PFSK-1 (cell line): Measurements from ENCODE around the gene CPVL.

Experiments
- FOXP2 ChIP-seq: optimal IDR thresholded peaks from 2 replicates; pipeline ENCODE3; 2011; ENCODE audit warnings: borderline replicate concordance, control low read depth, inconsistent platforms; ENCODE audit not compliant: insufficient read depth; ENCODE audit errors: extremely low read length, extremely low read depth
- POLR2AphosphoS5 ChIP-seq: IDR thresholded peaks from 2 replicates; pipeline ENCODE4 v1.6.1; 2012; ENCODE audit warnings: low read depth, mild to moderate bottlenecking, control low read depth, low read length, moderate library complexity
- REST ChIP-seq, 2 experiments: IDR thresholded peaks; 2 replicates each; pipeline versions ENCODE4 v1.6.1 to v1.8.0; 2011 to 2012; ENCODE audit warnings: low read depth in 2 of 2, low read length in 2 of 2, control low read depth in 1 of 2, inconsistent platforms in 1 of 2, mild to moderate bottlenecking in 1 of 2, moderate library complexity in 1 of 2; ENCODE audit not compliant: insufficient read depth in 1 of 2
- SIN3A ChIP-seq: IDR thresholded peaks from 2 replicates; pipeline ENCODE4 v1.6.1; 2012; ENCODE audit warnings: mild to moderate bottlenecking, low read length, moderate library complexity, borderline replicate concordance; ENCODE audit not compliant: insufficient read depth
- TAF1 ChIP-seq: IDR thresholded peaks from 2 replicates; pipeline ENCODE4 v1.6.1; 2012; ENCODE audit warnings: low read length, control low read depth, borderline replicate concordance; ENCODE audit not compliant: insufficient read depth

GRCh38 chr7:28986028-28986764 is 160.1 kb downstream of the CPVL start:
- TF ChIP-seq POLR2AphosphoS5 (no peak), REST (IDR thresholded peaks at IDR 0.05; ENCODE audit: insufficient read depth in 1 of 2, low read depth in 2 of 2, low read length in 2 of 2) (no peak), TAF1 (no peak), SIN3A (no peak), FOXP2 (no peak)
